Mesenchymal stem cell (in vitro differentiated cells and primary cell): Measurements from ENCODE around the gene OXER1.

Experiments
- DNase-seq: peaks from one replicate; pipeline ENCODE4 v3.0.0-alpha.2; 2013
- H2AFZ ChIP-seq: one replicate; pipeline ENCODE4 v1.6.1; 2013; ENCODE audit warnings: low read depth, mild to moderate bottlenecking, control low read depth, inconsistent platforms, low read length, moderate library complexity
- H2AK5ac ChIP-seq: 2 replicates; pipeline ENCODE4 v1.6.1; 2013; ENCODE audit warnings: low read length, moderate library complexity, mild to moderate bottlenecking, inconsistent platforms; ENCODE audit not compliant: severe bottlenecking
- H2BK120ac ChIP-seq: one replicate; pipeline ENCODE4 v1.6.1; 2013; ENCODE audit warnings: low read depth, mild to moderate bottlenecking, inconsistent platforms, low read length, moderate library complexity
- H2BK12ac ChIP-seq, 2 experiments: one replicate each; pipeline ENCODE4 v1.6.1; 2013; ENCODE audit warnings: inconsistent platforms in 2 of 2, low read length in 2 of 2, mild to moderate bottlenecking in 2 of 2, moderate library complexity in 2 of 2, control low read depth in 1 of 2
- H2BK15ac ChIP-seq: one replicate; pipeline ENCODE4 v1.6.1; 2013; ENCODE audit warnings: mild to moderate bottlenecking, low read depth, inconsistent platforms; ENCODE audit not compliant: poor library complexity, severe bottlenecking
- H2BK5ac ChIP-seq: 2 replicates; pipeline ENCODE4 v1.6.1; 2013; ENCODE audit warnings: low read depth, mild to moderate bottlenecking, low read length, control low read depth, inconsistent platforms; ENCODE audit not compliant: poor library complexity, severe bottlenecking
- H3K14ac ChIP-seq, 2 experiments: one replicate each; pipeline ENCODE4 v1.6.1; 2013; ENCODE audit warnings: inconsistent platforms in 2 of 2, low read length in 2 of 2, control low read depth in 1 of 2, mild to moderate bottlenecking in 1 of 2, moderate library complexity in 1 of 2
- H3K18ac ChIP-seq, 2 experiments: one replicate each; pipeline ENCODE4 v1.6.1; 2013; ENCODE audit warnings: inconsistent platforms in 2 of 2, low read length in 2 of 2, control low read depth in 1 of 2, low read depth in 1 of 2, mild to moderate bottlenecking in 1 of 2
- H3K23ac ChIP-seq, 2 experiments: one replicate each; pipeline ENCODE4 v1.6.1; 2013; ENCODE audit warnings: inconsistent platforms in 2 of 2, low read length in 2 of 2, mild to moderate bottlenecking in 2 of 2, moderate library complexity in 2 of 2, control low read depth in 1 of 2
- H3K27ac ChIP-seq: 2 replicates; pipeline ENCODE4 v1.5.1; 2013; ENCODE audit warnings: mild to moderate bottlenecking, moderate library complexity, low read length, control low read depth, inconsistent platforms; ENCODE audit not compliant: poor library complexity, severe bottlenecking
- H3K27me3 ChIP-seq, 2 experiments: 2 replicates each; pipeline versions ENCODE4 v1.6.1 to v1.7.0; 2013; ENCODE audit warnings: low read length in 2 of 2, mild to moderate bottlenecking in 2 of 2, moderate library complexity in 2 of 2, control low read depth in 1 of 2, inconsistent platforms in 1 of 2; ENCODE audit not compliant: control insufficient read depth in 1 of 2, insufficient read depth in 1 of 2
- H3K36me3 ChIP-seq, 2 experiments: 2 replicates each; pipeline versions ENCODE4 v1.6.1 to v1.7.0; 2013; ENCODE audit warnings: low read length in 2 of 2, control low read depth in 1 of 2, inconsistent platforms in 1 of 2, low read depth in 1 of 2, mild to moderate bottlenecking in 1 of 2; ENCODE audit not compliant: insufficient read depth in 2 of 2, control insufficient read depth in 1 of 2
- H3K4ac ChIP-seq, 2 experiments: one replicate each; pipeline ENCODE4 v1.6.1; 2013; ENCODE audit warnings: inconsistent platforms in 2 of 2, low read length in 2 of 2, mild to moderate bottlenecking in 2 of 2, moderate library complexity in 2 of 2, control low read depth in 1 of 2, low read depth in 1 of 2
- H3K4me1 ChIP-seq: 2 replicates; pipeline ENCODE4 v1.6.1; 2013; ENCODE audit warnings: low read depth, low read length, control low read depth; ENCODE audit not compliant: control insufficient read depth, insufficient read depth
- H3K4me2 ChIP-seq: 2 replicates; pipeline ENCODE4 v1.6.1; 2013; ENCODE audit warnings: low read length, mild to moderate bottlenecking, inconsistent platforms; ENCODE audit not compliant: poor library complexity, severe bottlenecking
- H3K4me3 ChIP-seq, 2 experiments: 2 replicates each; pipeline versions ENCODE4 v1.5.1 to v1.7.0; 2013; ENCODE audit warnings: low read length in 2 of 2, mild to moderate bottlenecking in 2 of 2, control low read depth in 1 of 2, low read depth in 1 of 2; ENCODE audit not compliant: insufficient read depth in 1 of 2
- H3K79me1 ChIP-seq: replicated peaks from 2 replicates; pipeline ENCODE4 v1.6.1; 2013; ENCODE audit warnings: mild to moderate bottlenecking, control low read depth, low read length, inconsistent platforms; ENCODE audit not compliant: poor library complexity, severe bottlenecking
- H3K9ac ChIP-seq: 2 replicates; pipeline ENCODE4 v1.7.0; 2013; ENCODE audit warnings: mild to moderate bottlenecking, low read length, moderate library complexity
- H3K9me3 ChIP-seq: 2 replicates; pipeline ENCODE4 v1.7.0; 2013; ENCODE audit warnings: mild to moderate bottlenecking, low read length; ENCODE audit not compliant: control insufficient read depth
- H4K8ac ChIP-seq: one replicate; pipeline ENCODE4 v1.6.1; 2013; ENCODE audit warnings: inconsistent platforms, mild to moderate bottlenecking, low read length, moderate library complexity
- H4K91ac ChIP-seq: one replicate; pipeline ENCODE4 v1.6.1; 2013; ENCODE audit warnings: mild to moderate bottlenecking, low read length, inconsistent platforms
- WGBS: methylation state at CpG from one replicate; pipeline ENCODE4 v1.1.7; 2013; ENCODE audit warnings: mixed read lengths; 5-methylcytosine and 5-hydroxymethylcytosine counted together

Gene OXER1

DNA sequence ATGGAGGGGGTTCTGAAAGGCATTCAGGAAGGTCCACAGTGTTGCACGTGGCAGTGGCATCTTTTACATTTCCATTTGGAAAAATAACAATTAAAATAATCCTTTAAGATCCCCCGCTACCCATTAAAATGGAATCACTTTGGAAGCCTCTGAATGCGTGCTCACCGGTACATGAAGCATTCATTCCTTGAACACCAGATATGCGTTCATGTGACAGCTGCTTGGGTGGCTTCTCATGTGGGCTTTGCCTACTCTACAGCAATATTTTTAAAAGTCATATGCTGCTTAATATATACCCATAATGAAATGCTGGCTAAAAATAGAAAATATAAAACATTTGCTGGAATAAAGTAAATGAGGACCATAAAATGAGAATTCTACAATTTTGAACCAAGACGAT lies 42.9 kb upstream of the OXER1 start:
- Histone ChIP-seq H3K36me3 (no peaks in the 10 kb centered on the region), H3K27me3 (no peaks in the 10 kb centered on the region), H3K79me1 (no peaks in the 10 kb centered on the region), H2AFZ (no peak overlapping the region), H4K8ac (no peak overlapping the region), H3K4me1 (peaks cover 13% of the 10 kb centered on the region), H3K4me2 (no peak overlapping the region), H3K4me3 (no peak overlapping the region), H3K23ac (no peak overlapping the region), H4K91ac (no peak overlapping the region), H3K27ac (no peak overlapping the region), H3K4ac (no peak overlapping the region), H2BK15ac (no peak overlapping the region), H2BK120ac (no peak overlapping the region), H2BK12ac (no peak overlapping the region), H3K14ac (no peak overlapping the region), H3K18ac (no peak overlapping the region), H3K9me3 (no peaks in the 10 kb centered on the region), H2AK5ac (no peak overlapping the region), H2BK5ac (no peak overlapping the region), H3K9ac (no peak overlapping the region)
- DNase-seq = no peak
- 92% methylated on average over 6 of the region's 6 CpGs for WGBS

DNA sequence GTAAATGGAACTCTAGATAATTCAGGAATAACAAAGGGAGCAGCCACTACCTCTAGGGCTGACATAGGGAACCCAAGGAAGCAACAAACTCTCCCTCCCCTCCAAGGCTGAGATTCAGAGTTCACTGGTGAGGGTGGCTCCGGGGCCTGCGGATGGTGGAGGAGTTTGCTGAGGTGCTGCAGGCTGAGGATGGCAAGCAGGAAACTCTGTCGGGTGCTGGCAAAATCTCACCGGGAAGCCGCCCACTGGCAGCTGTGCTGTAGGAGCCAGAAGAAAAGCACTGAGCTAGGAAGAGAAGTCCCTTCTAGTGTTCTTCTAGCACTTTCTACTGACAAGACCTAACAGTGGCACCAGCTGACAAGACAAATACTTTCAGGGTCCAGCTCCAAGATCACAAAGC lies 41.0 kb upstream of the OXER1 start:
- Histone ChIP-seq H3K79me1 (no peaks in the 10 kb centered on the region), H3K4ac (no peak overlapping the region), H4K8ac (no peak overlapping the region), H3K18ac (peak overlapping the region; percentile 26 to 34), H2BK5ac (no peak overlapping the region), H3K27me3 (no peaks in the 10 kb centered on the region), H2BK15ac (no peak overlapping the region), H2AFZ (no peak overlapping the region), H4K91ac (no peak overlapping the region), H3K27ac (no peak overlapping the region), H3K4me1 (peaks cover 3% of the 10 kb centered on the region), H3K23ac (no peak overlapping the region), H2AK5ac (no peak overlapping the region), H3K14ac (no peak overlapping the region), H3K4me2 (no peak overlapping the region), H2BK120ac (no peak overlapping the region), H3K36me3 (no peaks in the 10 kb centered on the region), H3K9ac (no peak overlapping the region), H3K4me3 (no peak overlapping the region), H2BK12ac (no peak overlapping the region), H3K9me3 (no peaks in the 10 kb centered on the region)
- WGBS = 77% methylated on average over 5 of the region's 5 CpGs
- no peak for DNase-seq

DNA sequence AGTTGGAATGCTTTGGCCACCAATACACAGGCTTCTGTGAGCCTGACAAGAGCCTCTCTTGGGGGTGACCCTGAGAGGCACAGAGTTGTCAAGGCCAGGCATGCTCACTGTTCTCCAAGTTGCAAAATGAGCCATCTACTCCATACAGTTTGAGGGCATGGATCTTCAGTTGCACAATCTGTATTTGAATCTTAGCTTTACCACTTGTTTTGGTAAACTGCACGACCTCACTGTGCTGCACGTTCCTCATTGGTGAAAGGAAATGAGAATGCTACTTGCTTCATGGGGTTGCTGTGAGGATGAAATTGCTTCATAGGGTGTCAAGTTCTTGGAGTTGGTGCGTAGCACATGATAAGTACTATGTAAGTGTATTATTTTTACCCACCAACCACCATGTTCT lies 40.4 kb upstream of the OXER1 start:
- no peak overlapping the region for H3K23ac ChIP-seq
- H3K4me2 ChIP-seq = no peak overlapping the region
- peaks cover 3% of the 10 kb centered on the region for H3K4me1 ChIP-seq
- H2AK5ac ChIP-seq = no peak overlapping the region
- no peaks in the 10 kb centered on the region for H3K27me3 ChIP-seq
- H2BK15ac ChIP-seq = no peak overlapping the region
- H4K8ac ChIP-seq = no peak overlapping the region
- H3K9ac ChIP-seq = no peak overlapping the region
- H3K9me3 ChIP-seq = no peaks in the 10 kb centered on the region
- H3K79me1 ChIP-seq = no peaks in the 10 kb centered on the region
- no peak overlapping the region for H2BK5ac ChIP-seq
- no peaks in the 10 kb centered on the region for H3K36me3 ChIP-seq
- no peak overlapping the region for H4K91ac ChIP-seq
- no peak overlapping the region for H3K27ac ChIP-seq
- no peak overlapping the region for H3K4ac ChIP-seq
- H2BK12ac ChIP-seq = no peak overlapping the region
- H3K4me3 ChIP-seq = no peak overlapping the region
- no peak overlapping the region for H2AFZ ChIP-seq
- no peak overlapping the region for H2BK120ac ChIP-seq
- no peak overlapping the region for H3K14ac ChIP-seq
- H3K18ac ChIP-seq = no peak overlapping the region
- peak; percentile 88 for DNase-seq
- 66% methylated on average over 2 of the region's 3 CpGs for WGBS

DNA sequence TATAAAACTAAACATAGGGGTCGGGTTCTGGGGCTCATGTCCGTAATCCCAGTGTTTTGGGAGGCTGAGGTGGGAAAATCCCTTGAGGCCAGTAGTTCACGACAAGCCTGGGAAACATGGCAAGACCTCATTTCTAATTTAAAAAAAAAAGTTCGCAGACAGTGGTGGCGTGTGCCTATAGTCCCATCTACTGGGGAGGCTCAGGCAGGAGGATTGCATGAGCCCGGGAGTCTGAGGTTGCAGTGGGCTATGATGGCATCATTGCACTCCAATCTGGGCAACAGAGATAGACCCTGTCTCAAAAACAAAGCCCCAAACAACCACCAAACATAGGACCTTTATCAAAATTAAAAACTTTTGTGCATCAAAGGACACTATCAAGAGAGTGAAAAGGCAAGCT lies 38.2 kb upstream of the OXER1 start:
- H3K4ac ChIP-seq = no peak overlapping the region
- no peak overlapping the region for H3K14ac ChIP-seq
- no peaks in the 10 kb centered on the region for H3K36me3 ChIP-seq
- H3K9ac ChIP-seq = no peak overlapping the region
- no peak overlapping the region for H2AK5ac ChIP-seq
- H2BK120ac ChIP-seq = no peak overlapping the region
- H2BK12ac ChIP-seq = no peak overlapping the region
- 95% methylated on average over 6 of the region's 6 CpGs for WGBS
- DNase-seq = no peak
- no peak overlapping the region for H4K8ac ChIP-seq
- no peak overlapping the region for H3K27ac ChIP-seq
- H3K18ac ChIP-seq = no peak overlapping the region
- no peak overlapping the region for H2BK15ac ChIP-seq
- no peak overlapping the region for H4K91ac ChIP-seq
- no peaks in the 10 kb centered on the region for H3K9me3 ChIP-seq
- no peak overlapping the region for H3K23ac ChIP-seq
- no peak overlapping the region for H2BK5ac ChIP-seq
- no peaks in the 10 kb centered on the region for H3K79me1 ChIP-seq
- no peaks in the 10 kb centered on the region for H3K27me3 ChIP-seq
- no peak overlapping the region for H2AFZ ChIP-seq
- H3K4me3 ChIP-seq = no peak overlapping the region
- H3K4me2 ChIP-seq = no peak overlapping the region
- no peaks in the 10 kb centered on the region for H3K4me1 ChIP-seq
